Lung (tissue), 12 donors: ENCODE results near the gene ULK4. TPM values are rescaled to one million over a fixed set of nuclear protein-coding genes. Genes with fewer than 3 reads are reported as not detected.
"Not testable (repeated sequence)": the region's sequence is repeated elsewhere in the genome, so short reads cannot be mapped to it uniquely, and the experiment has no call there.

Experiments used
- ATAC-seq: fragments of 200-7000 bp; cut with Tn5 transposase; one replicate; pipeline ENCODE4 v1.9.1; 2020; ENCODE audit warnings: moderate number of reproducible peaks; ENCODE audit not compliant: insufficient read depth, low FRiP score
- DNase-seq, 3 donors: peaks; one replicate each; pipeline ENCODE4 v3.0.0-alpha.2; 2013 to 2017
- H3K27ac ChIP-seq, 2 donors: one replicate each; pipeline ENCODE4 v1.5.1; 2013; ENCODE audit warnings: mild to moderate bottlenecking in 2 of 2, moderate library complexity in 2 of 2, control low read depth in 1 of 2, inconsistent platforms in 1 of 2, low read depth in 1 of 2, low read length in 1 of 2
- H3K27me3 ChIP-seq, 3 donors: one replicate each; pipeline ENCODE4 v1.5.1; 2013; ENCODE audit warnings: low read length in 2 of 3; ENCODE audit not compliant: control insufficient read depth in 3 of 3, insufficient read depth in 3 of 3
- H3K36me3 ChIP-seq, 4 donors: one replicate each; pipeline ENCODE4 v1.5.1; 2013; ENCODE audit warnings: low read length in 4 of 4, mild to moderate bottlenecking in 1 of 4, moderate library complexity in 1 of 4; ENCODE audit not compliant: control insufficient read depth in 4 of 4, insufficient read depth in 4 of 4
- H3K4me1 ChIP-seq, 5 donors: one replicate each; pipeline ENCODE4 v1.5.1; 2013; ENCODE audit warnings: low read length in 5 of 5, mild to moderate bottlenecking in 2 of 5, moderate library complexity in 1 of 5; ENCODE audit not compliant: control insufficient read depth in 5 of 5, insufficient read depth in 5 of 5
- H3K4me3 ChIP-seq: one replicate; pipeline ENCODE4 v1.5.1; 2013; ENCODE audit warnings: mild to moderate bottlenecking, control low read depth, moderate library complexity
- H3K9ac ChIP-seq, 2 donors: one replicate each; pipeline ENCODE4 v1.5.1; 2013; ENCODE audit warnings: low read length in 2 of 2, control low read depth in 1 of 2; ENCODE audit not compliant: insufficient read depth in 1 of 2
- H3K9me3 ChIP-seq, 4 donors: one replicate each; pipeline ENCODE4 v1.5.1; 2013; ENCODE audit warnings: low read length in 3 of 4, mild to moderate bottlenecking in 1 of 4, moderate library complexity in 1 of 4; ENCODE audit not compliant: control insufficient read depth in 4 of 4, insufficient read depth in 3 of 4
- WGBS, 2 donors: extraction: QIAGEN DNeasy Blood & Tissue Kit; methylation state at CpG; one replicate each; pipeline ENCODE4 v1.1.7; 2013; 5-methylcytosine and 5-hydroxymethylcytosine counted together
- polyA plus RNA-seq, 2 donors: library from polyadenylated mRNA; stranded (reverse); fragments of 200-250 nt; gene quantifications; one replicate each; pipeline ENCODE4 v1.2.1, GENCODE V29; 2013
- total RNA-seq, 2 donors: library from RNA; depleted of rRNA in 1 of 2; stranded (reverse); fragments of >200 nt in 1 of 2; gene quantifications; one replicate each; pipeline ENCODE4 v1.2.1, GENCODE V29; 2014 to 2021
- TF ChIP-seq, protein P1 (sequence below): IDR thresholded peaks from 2 replicates; pipeline ENCODE4 v1.5.1; 2012; ENCODE audit warnings: mild to moderate bottlenecking; ENCODE audit errors: control extremely low read depth, extremely low read depth
- donor health status: control.
- donor health status: control.
- donor health status: Bipolar disorder and iron deficiency.
- donor health status: healthy.
- donor health status: DM: yes; HTN: yes; CAD: no.

Gene ULK4
- total and polyA plus RNA-seq, 4 donors: 2.8 to 56.0 (median 12.6) TPM

DNA sequence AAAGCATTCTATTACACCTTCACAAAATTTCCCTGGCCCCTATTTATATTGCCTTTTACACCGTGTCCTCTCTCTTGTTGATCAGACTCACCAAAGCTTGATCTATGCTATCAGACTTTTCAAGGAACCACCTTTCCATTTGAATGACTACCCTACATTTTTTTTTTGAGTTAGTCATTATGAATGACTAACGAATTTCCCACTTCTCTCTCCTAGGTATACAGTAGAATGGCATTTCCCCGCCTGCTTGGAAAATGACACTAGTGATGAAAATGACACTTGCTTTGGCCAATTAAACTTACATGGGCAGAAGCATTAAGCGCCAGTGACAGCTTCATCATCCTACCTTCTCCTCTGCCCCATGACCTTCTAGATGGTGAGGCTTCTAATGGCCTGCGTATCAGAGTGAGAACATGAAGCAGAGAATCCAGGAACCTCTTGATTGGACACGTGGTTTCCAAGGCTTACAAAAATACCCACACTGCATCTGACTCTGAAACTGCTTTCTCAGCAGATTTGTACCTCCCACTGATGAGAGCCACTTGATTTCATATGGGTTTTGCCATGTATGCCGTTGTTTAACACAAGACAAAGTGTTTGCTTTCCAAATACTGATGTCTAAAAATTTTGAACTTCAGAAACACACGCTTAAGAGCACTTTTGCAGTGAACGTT, 392.1 kb downstream of the ULK4 start:
- no peaks in the 10 kb centered on the region for H3K4me1 ChIP-seq
- H3K9ac ChIP-seq: no peak overlapping the region
- DNase-seq (peak in 1 of 3 donors; percentile 24), ATAC-seq (no peak)
- no peaks in the 10 kb centered on the region for H3K27me3 ChIP-seq
- no peak overlapping the region for H3K27ac ChIP-seq
- 74 to 85% methylated on average over 9 of the region's 9 CpGs for WGBS, 2 donors
- H3K36me3 ChIP-seq: no peaks in the 10 kb centered on the region
- no peak overlapping the region for H3K4me3 ChIP-seq
- no peaks in the 10 kb centered on the region for H3K9me3 ChIP-seq
- TF ChIP-seq, protein P1, sequence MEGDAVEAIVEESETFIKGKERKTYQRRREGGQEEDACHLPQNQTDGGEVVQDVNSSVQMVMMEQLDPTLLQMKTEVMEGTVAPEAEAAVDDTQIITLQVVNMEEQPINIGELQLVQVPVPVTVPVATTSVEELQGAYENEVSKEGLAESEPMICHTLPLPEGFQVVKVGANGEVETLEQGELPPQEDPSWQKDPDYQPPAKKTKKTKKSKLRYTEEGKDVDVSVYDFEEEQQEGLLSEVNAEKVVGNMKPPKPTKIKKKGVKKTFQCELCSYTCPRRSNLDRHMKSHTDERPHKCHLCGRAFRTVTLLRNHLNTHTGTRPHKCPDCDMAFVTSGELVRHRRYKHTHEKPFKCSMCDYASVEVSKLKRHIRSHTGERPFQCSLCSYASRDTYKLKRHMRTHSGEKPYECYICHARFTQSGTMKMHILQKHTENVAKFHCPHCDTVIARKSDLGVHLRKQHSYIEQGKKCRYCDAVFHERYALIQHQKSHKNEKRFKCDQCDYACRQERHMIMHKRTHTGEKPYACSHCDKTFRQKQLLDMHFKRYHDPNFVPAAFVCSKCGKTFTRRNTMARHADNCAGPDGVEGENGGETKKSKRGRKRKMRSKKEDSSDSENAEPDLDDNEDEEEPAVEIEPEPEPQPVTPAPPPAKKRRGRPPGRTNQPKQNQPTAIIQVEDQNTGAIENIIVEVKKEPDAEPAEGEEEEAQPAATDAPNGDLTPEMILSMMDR: no peak

DNA sequence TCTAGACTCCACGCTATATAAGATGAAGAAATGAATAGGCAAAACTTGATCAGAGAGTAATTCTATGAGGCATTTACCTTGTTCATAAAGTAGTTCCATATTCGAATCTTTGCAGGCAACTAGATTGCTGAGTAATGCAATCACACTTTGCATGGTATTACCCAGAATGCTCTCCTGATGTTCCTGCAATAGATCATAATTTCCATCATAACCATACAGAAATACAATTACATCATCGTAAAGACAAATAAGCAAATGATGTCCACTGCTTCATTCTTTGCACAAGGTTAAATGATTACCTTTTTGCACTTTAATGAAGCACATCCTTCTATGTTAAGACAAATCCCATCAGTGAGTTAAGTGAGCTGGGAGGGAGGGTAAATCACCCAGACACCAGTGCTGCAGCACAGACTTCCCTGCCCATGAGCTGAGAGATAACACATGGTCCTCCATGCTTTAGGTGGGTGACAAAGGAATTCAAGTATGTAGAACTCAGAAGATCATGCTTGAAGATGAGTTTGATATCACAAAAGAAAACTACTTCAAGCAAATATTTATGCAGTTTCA, 395.9 kb downstream of the ULK4 start:
- Histone ChIP-seq H3K9ac (no peak overlapping the region), H3K9me3 (no peaks in the 10 kb centered on the region), H3K4me1 (no peaks in the 10 kb centered on the region), H3K4me3 (no peak overlapping the region), H3K27me3 (no peaks in the 10 kb centered on the region), H3K36me3 (no peaks in the 10 kb centered on the region), H3K27ac (no peak overlapping the region)
- ATAC-seq (no peak), DNase-seq (no peak)
- 89 to 94% methylated on average over 3 of the region's 3 CpGs for WGBS, 2 donors
- TF ChIP-seq, protein P1: no peak

- Histone ChIP-seq H3K27ac (no peak overlapping the region), H3K9me3 (no peaks in the 10 kb centered on the region), H3K9ac (no peak overlapping the region), H3K4me3 (no peak overlapping the region), H3K36me3 (no peaks in the 10 kb centered on the region), H3K4me1 (no peaks in the 10 kb centered on the region), H3K27me3 (no peaks in the 10 kb centered on the region)
- TF ChIP-seq, protein P1: no peak
- ATAC-seq: no peak
- WGBS, 2 donors: 96 to 97% methylated on average over 5 of the region's 5 CpGs
- no peak for DNase-seq
Measured at GRCh38 chr3:41565003-41565402, 396.9 kb downstream of the ULK4 start.

GRCh38 chr3:41556245-41556644, 405.7 kb downstream of the ULK4 start:
- not testable (repeated sequence) for DNase-seq, H3K9ac ChIP-seq, H3K36me3 ChIP-seq, H3K4me1 ChIP-seq, H3K9me3 ChIP-seq, H3K27me3 ChIP-seq, ATAC-seq, H3K4me3 ChIP-seq, H3K27ac ChIP-seq
- WGBS, 2 donors: 92 to 94% methylated on average over 5 of the region's 5 CpGs
